HG03378 (cell line): Measurements from ENCODE around the gene ADAMTS13.

Experiments
- ATAC-seq: cut with Tn5 transposase; IDR thresholded peaks from one replicate; pipeline ENCODE4 v1.9.1; 2021; ENCODE audit warnings: mild to moderate bottlenecking, moderate library complexity; ENCODE audit not compliant: unreplicated experiment

The ADAMTS13 gene

GRCh38 chr9:133452562-133452961, 30.4 kb downstream of the ADAMTS13 start:
- ATAC-seq, result no peak

DNA sequence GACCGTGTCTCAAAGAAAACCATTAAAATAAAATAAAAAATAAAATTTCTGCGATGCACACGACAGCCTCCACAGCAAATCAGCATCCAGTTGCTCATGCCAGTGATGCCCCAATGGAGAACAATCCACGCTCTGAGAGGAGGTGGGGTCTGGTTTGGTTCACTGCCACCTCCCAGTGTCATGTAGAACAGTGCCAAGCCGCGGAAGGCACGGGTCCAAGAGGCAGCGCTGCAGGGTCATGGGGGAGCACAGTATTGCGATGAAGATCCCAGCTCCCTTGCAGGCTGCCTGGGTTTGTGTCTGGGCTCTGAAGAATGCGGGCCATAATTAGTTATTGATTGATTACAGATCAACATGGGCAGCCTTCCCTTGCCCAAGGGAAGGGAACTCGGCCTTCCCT, 31.5 kb downstream of the ADAMTS13 start:
- ATAC-seq, result no peak

GRCh38 chr9:133454325-133454724, 32.2 kb downstream of the ADAMTS13 start:
- no peak for ATAC-seq

DNA sequence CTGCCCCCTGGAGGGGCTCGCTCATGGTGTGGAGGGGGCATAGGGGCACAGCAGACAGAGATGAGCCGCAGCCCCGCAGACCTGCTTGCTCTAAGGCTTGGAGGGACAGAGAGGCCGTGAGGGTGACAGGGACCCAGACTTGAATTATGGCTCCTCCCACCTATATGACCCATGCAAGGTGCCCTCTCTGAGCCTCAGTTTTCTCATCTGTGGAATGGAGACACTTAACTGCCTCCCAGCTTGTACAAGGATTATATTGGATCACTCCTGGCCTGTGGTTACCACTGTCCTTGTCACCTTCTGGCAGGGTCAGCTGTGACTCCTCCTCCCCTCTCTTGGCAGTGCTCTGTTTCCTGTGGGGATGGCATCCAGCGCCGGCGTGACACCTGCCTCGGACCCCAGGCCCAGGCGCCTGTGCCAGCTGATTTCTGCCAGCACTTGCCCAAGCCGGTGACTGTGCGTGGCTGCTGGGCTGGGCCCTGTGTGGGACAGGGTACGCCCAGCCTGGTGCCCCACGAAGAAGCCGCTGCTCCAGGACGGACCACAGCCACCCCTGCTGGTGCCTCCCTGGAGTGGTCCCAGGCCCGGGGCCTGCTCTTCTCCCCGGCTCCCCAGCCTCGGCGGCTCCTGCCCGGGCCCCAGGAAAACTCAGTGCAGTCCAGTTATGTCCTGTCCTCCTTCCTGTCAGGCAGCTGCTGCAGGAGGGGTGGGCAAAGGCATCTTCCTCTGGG, 32.9 kb downstream of the ADAMTS13 start:
- no peak for ATAC-seq

GRCh38 chr9:133455936-133456335, 33.8 kb downstream of the ADAMTS13 start:
- no peak for ATAC-seq

GRCh38 chr9:133456409-133456808, 34.2 kb downstream of the ADAMTS13 start:
- ATAC-seq, result no peak

DNA sequence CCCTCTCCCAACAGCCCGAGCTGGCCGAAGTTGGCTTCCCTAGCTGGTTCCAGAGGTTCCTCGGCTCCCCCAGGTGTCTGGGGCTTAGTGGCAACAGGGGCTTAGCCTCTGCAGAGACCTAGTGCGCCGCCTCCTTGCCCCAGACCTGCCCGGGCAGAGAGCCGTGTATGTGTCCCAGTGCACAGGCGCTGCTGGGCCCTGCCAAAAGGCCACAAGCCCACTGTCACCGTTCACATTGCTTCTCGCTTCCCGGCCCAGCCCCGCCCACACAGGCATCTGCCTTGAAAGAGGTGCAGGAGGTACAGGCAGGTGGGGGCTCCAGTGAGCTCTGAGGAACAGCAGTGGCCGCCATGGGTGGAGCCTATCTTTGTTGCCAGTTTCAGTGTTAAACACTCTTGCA, 35.1 kb downstream of the ADAMTS13 start:
- no peak for ATAC-seq

DNA sequence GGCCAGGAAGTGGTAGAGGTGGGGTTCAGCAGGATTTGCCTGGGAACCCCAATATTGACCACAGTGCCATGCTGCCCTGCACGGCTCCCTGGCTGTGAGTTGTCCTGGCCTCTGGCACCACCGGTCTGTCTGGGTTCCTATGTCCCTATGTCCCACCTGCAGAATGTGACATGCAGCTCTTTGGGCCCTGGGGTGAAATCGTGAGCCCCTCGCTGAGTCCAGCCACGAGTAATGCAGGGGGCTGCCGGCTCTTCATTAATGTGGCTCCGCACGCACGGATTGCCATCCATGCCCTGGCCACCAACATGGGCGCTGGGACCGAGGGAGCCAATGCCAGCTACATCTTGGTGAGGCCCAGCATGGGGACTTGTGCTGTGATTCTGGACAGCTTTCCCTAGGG, 35.6 kb downstream of the ADAMTS13 start:
- ATAC-seq, result no peak

- ATAC-seq, result no peak
Measured at GRCh38 chr9:133458643-133459312, 36.6 kb downstream of the ADAMTS13 start.

DNA sequence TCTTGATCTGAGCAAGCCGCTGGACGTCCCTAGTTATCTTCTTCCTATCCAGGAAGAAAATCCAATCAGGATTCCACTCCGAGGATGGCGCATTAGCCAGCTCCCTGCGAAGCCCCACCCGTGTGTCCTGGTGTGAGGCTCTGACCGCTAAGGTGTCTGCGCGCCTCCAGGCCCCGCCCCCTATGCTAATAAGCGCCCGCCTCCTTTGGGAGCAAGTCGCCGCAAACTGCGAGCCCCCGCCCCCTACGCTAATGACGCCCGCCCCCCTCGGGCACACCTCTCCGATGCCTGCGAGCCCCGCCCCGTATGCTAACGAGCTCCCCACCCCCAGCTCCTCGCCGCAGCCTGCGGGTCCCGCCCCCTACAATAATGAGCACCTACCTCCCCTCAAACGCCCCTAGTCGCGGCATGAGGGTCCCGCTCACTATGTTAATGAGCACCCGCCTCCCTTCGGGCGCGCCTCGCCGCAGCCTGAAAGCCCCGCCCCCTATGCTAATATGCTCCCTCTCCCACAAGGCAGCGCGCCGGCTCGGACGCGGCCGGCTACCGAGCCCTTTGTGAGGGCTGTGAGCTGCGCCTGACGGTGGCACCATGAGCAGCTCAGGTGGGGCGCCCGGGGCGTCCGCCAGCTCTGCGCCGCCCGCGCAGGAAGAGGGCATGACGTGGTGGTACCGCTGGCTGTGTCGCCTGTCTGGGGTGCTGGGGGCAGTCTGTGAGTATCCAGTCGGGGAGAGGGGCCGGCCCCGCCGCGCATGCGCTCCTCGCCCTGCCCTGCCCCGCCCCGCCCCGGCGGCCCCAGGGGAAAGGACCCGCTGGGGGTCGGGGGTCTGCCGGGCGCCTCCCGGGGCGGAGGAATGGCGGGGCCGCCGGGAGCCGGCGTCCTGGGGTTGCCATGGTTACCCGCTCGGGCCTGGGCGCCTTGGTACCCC, 37.6 kb downstream of the ADAMTS13 start, which contains the start of gene CACFD1:
Gene CACFD1, plus strand, starts transcription at position 503 of the 929 bp plus-strand sequence. Its CDS starts 89 bp downstream, at position 592.
- peak; percentile 62 for ATAC-seq

GRCh38 chr9:133460405-133461175, 38.4 kb downstream of the ADAMTS13 start:
- no peak for ATAC-seq

- ATAC-seq, result no peak
Measured at GRCh38 chr9:133461975-133462374, 39.8 kb downstream of the ADAMTS13 start.

GRCh38 chr9:133463234-133463863, 41.2 kb downstream of the ADAMTS13 start:
- ATAC-seq, result no peak

GRCh38 chr9:133463864-133464615, 41.9 kb downstream of the ADAMTS13 start:
- ATAC-seq, result no peak

GRCh38 chr9:133464638-133465037, 42.5 kb downstream of the ADAMTS13 start:
- no peak for ATAC-seq

DNA sequence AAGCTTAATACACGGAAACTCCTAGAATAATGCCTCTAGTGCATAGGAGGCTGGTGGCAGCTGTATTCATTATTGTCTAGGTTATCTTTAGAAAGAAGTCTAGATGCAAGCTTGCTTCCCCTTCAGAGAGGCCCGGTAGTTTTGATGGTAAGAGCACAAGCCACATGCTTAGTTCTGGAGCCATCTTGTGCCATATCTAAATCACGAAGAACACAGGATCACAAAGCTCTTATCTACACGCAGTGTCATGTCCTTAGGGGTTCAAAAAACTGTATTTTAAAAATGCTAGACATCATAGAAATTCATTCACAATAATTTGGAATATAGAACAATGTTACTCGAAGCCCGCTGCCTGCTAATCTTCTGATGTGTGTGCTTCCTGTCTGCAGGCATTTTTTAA, 43.8 kb downstream of the ADAMTS13 start:
- no peak for ATAC-seq

GRCh38 chr9:133467101-133467500, 44.9 kb downstream of the ADAMTS13 start:
- no peak for ATAC-seq

DNA sequence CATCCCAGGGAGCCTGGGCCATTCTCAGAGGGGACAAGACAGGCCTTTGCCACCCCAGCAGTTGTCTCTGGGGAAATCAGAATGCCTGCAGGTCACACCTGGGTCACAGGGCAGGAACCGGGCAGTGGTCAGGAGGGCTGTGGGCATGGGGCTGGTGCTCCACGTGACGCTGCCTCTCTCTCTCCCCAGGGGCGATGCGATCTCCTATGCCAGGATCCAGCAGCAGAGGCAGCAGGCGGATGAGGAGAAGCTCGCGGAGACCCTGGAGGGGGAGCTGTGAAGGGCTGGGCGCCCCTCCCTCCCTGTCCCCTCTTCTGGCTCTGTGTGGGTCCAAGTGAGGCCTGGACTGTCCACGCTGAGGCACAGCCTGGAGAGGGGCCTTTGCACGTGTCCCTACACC, 46.2 kb downstream of the ADAMTS13 start:
- no peak for ATAC-seq

DNA sequence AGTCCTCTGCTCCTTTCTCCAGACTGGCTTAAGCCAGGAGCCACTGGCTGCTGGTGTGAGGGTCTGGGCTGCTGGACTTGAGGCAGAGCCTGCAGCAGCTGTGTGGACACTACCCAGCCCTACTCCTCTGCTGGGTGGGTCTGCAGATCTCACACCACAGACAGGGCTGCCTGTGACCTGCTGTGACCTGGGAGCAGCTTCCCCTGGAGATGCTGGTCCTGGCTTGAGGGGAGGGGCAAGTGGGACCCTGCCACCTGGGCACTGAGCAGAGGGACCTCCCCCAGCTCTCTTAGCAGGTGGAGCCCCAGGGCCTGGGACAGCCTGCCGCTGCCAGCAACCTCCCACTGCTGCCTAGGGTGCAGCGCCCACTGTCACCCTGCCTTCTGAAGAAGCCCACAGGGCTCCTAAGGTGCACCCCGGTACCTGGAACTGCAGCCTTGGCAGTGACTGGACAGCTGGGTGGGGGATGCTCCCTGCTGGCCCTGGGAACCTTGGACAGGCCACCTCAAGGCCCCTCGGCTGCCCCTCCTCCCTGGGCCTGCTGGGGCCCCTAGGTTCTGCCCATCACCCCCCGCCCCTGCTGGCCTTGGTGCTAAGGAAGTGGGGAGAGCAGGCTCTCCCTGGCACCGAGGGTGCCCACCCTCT, 46.7 kb downstream of the ADAMTS13 start:
- ATAC-seq, result no peak
